ENCODE results near the gene TGFBR2. TPM values are rescaled to one million over a fixed set of nuclear protein-coding genes. Genes with fewer than 3 reads are reported as not detected.

TGFBR2 gene
- total RNA-seq, 1 experiment from 2014 or later: 22.5 TPM

DNA sequence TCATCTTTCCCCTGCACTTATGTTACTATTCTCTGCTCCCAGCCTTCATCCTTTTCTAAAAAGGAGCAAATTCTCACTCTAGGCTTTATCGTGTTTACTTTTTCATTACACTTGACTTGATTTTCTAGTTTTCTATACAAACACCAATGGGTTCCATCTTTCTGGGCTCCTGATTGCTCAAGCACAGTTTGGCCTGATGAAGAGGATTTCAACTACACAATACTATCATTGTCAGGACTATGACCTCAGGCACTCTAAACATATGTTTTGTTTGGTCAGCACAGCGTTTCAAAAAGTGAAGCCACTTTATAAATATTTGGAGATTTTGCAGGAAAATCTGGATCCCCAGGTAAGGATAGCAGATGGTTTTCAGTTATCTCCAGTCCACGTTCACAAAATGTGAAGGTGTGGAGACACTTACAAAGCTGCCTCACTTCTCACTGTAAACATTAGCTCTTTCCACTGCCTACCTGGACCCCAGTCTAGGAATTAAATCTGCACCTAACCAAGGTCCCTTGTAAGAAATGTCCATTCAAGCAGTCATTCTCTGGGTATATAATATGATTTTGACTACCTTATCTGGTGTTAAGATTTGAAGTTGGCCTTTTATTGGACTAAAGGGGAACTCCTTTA, 86.2 kb downstream of the TGFBR2 start:
- no peak for TF ChIP-seq SIN3A (IDR thresholded peaks at IDR 0.05; ENCODE audit: low read depth)
- TF ChIP-seq, protein P1, sequence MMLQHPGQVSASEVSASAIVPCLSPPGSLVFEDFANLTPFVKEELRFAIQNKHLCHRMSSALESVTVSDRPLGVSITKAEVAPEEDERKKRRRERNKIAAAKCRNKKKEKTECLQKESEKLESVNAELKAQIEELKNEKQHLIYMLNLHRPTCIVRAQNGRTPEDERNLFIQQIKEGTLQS (IDR thresholded peaks at IDR 0.05): no peak
- no peak for TF ChIP-seq CEBPB (IDR thresholded peaks at IDR 0.05; ENCODE audit: low read depth)
- no peak for TF ChIP-seq YY1 (IDR thresholded peaks at IDR 0.05; ENCODE audit: extremely low read depth, insufficient replicate concordance, low read depth, low read length)
- TF ChIP-seq ZFX (IDR thresholded peaks at IDR 0.05): no peak
- TF ChIP-seq FOSL1 (IDR thresholded peaks at IDR 0.05; ENCODE audit: low read depth): no peak
- TF ChIP-seq EZH2 (IDR thresholded peaks at IDR 0.05): no peak
- TF ChIP-seq ZNF274 (IDR thresholded peaks at IDR 0.05; ENCODE audit: low read depth, low read length): no peak
- TF ChIP-seq POLR2AphosphoS5 (IDR thresholded peaks at IDR 0.05; ENCODE audit: low read depth, low read length): no peak
- no peak for TF ChIP-seq EGR1 (IDR thresholded peaks at IDR 0.05; ENCODE audit: low read depth)
- no peak for TF ChIP-seq POLR2A (IDR thresholded peaks at IDR 0.05; ENCODE audit: borderline replicate concordance, extremely low read depth, insufficient read depth, insufficient read length)
- TF ChIP-seq, protein P2, sequence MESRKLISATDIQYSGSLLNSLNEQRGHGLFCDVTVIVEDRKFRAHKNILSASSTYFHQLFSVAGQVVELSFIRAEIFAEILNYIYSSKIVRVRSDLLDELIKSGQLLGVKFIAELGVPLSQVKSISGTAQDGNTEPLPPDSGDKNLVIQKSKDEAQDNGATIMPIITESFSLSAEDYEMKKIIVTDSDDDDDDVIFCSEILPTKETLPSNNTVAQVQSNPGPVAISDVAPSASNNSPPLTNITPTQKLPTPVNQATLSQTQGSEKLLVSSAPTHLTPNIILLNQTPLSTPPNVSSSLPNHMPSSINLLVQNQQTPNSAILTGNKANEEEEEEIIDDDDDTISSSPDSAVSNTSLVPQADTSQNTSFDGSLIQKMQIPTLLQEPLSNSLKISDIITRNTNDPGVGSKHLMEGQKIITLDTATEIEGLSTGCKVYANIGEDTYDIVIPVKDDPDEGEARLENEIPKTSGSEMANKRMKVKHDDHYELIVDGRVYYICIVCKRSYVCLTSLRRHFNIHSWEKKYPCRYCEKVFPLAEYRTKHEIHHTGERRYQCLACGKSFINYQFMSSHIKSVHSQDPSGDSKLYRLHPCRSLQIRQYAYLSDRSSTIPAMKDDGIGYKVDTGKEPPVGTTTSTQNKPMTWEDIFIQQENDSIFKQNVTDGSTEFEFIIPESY (IDR thresholded peaks at IDR 0.05; ENCODE audit: extremely low read depth, insufficient replicate concordance, low read length): no peak
- no peak for TF ChIP-seq ELF1 (IDR thresholded peaks at IDR 0.05; ENCODE audit: borderline replicate concordance, low read depth)
- no peak for TF ChIP-seq SRF (IDR thresholded peaks at IDR 0.05; ENCODE audit: low read depth)
- no peak for TF ChIP-seq CBX3 (IDR thresholded peaks at IDR 0.05; ENCODE audit: low read depth)
- no peak for TF ChIP-seq RAD21 (IDR thresholded peaks at IDR 0.05; ENCODE audit: low read depth)
- TF ChIP-seq, protein P3, sequence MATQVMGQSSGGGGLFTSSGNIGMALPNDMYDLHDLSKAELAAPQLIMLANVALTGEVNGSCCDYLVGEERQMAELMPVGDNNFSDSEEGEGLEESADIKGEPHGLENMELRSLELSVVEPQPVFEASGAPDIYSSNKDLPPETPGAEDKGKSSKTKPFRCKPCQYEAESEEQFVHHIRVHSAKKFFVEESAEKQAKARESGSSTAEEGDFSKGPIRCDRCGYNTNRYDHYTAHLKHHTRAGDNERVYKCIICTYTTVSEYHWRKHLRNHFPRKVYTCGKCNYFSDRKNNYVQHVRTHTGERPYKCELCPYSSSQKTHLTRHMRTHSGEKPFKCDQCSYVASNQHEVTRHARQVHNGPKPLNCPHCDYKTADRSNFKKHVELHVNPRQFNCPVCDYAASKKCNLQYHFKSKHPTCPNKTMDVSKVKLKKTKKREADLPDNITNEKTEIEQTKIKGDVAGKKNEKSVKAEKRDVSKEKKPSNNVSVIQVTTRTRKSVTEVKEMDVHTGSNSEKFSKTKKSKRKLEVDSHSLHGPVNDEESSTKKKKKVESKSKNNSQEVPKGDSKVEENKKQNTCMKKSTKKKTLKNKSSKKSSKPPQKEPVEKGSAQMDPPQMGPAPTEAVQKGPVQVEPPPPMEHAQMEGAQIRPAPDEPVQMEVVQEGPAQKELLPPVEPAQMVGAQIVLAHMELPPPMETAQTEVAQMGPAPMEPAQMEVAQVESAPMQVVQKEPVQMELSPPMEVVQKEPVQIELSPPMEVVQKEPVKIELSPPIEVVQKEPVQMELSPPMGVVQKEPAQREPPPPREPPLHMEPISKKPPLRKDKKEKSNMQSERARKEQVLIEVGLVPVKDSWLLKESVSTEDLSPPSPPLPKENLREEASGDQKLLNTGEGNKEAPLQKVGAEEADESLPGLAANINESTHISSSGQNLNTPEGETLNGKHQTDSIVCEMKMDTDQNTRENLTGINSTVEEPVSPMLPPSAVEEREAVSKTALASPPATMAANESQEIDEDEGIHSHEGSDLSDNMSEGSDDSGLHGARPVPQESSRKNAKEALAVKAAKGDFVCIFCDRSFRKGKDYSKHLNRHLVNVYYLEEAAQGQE (IDR thresholded peaks at IDR 0.05; ENCODE audit: low read depth): no peak
- TF ChIP-seq, protein P4, sequence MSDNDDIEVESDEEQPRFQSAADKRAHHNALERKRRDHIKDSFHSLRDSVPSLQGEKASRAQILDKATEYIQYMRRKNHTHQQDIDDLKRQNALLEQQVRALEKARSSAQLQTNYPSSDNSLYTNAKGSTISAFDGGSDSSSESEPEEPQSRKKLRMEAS (IDR thresholded peaks at IDR 0.05): no peak
- TF ChIP-seq JUND (IDR thresholded peaks at IDR 0.05): no peak
- no peak for TF ChIP-seq EZH2phosphoT487 (IDR thresholded peaks at IDR 0.05; ENCODE audit: borderline replicate concordance)
- POLR2A ChIA-PET: no interaction called here

More for the DNA sequence above, 86.2 kb downstream of the TGFBR2 start:
- no peaks in the 10 kb centered on the region for H3K27me3 ChIP-seq (ENCODE audit: insufficient read depth, low read length)
- peaks cover 29 to 40% of the 10 kb centered on the region in 2 experiments for H3K4me1 ChIP-seq (ENCODE audit: control insufficient read depth in 1 of 2, insufficient read depth in 2 of 2, low read length in 2 of 2)
- no peaks in the 10 kb centered on the region for H4K20me1 ChIP-seq (ENCODE audit: insufficient read depth)
- no peak overlapping the region for H2AFZ ChIP-seq (ENCODE audit: low read depth, low read length, poor library complexity, severe bottlenecking)
- H3K9me2 ChIP-seq (ENCODE audit: insufficient read depth): no peaks in the 10 kb centered on the region
- intact Hi-C loops (cut with micrococcal nuclease): loop anchor here (1.0 kb wide), 4 partner anchors 373 to 650 kb away; no protein-coding TSS in a partner anchor
- no peak overlapping the region; the same call in 1 of the 2 replicates for H3K27ac ChIP-seq (ENCODE audit: low read depth, low read length)
- BruUV-seq (replicated peaks): no TSS peak
- peaks cover 23 to 61% of the 10 kb centered on the region in 2 experiments for H3K36me3 ChIP-seq (ENCODE audit: control insufficient read depth in 1 of 2, insufficient read depth in 2 of 2, low read length in 2 of 2)
- H3K4me3 ChIP-seq (replicated peaks in 1 of 2; ENCODE audit: low read depth in 1 of 2, low read length in 2 of 2): no peak overlapping the region
- no peak overlapping the region for H3K9ac ChIP-seq (ENCODE audit: low read length)
- peaks cover 35% of the 10 kb centered on the region for H3K79me2 ChIP-seq (ENCODE audit: insufficient read depth, low read length)
- ChIA-PET CTCF (interaction anchor here (0.7 to 1.7 kb wide), 13 partner anchors 10 to 680 kb away, joined by 3 to 14 read pairs (median 4); no protein-coding TSS in a partner anchor), RAD21 (ENCODE audit: low non-redundant PET in 1 of 2, low total read pairs in 2 of 2, uncharacterized antibody in 2 of 2, unreplicated experiment in 2 of 2) (interaction anchor here (0.6 to 1.7 kb wide), 6 partner anchors 14 to 650 kb away, joined by 3 to 5 read pairs (median 4); no protein-coding TSS in a partner anchor)
- DNase-seq (ENCODE audit: low read depth, low spot score) (no peak), ATAC-seq (no peak)
- no peak overlapping the region for H3K4me2 ChIP-seq (ENCODE audit: low read length)
- no peaks in the 10 kb centered on the region for H3K9me3 ChIP-seq (ENCODE audit: control insufficient read depth in 1 of 2, insufficient read depth in 1 of 2, low read depth in 1 of 2, low read length in 2 of 2)
